H1 (cell line): ENCODE measurements around the gene MPEG1. TPM values are rescaled to one million over a fixed set of nuclear protein-coding genes. Genes with fewer than 3 reads are reported as not detected.

Experiments
- CTCF ChIA-PET: fragments of 300-600 bp; sonication (Branson Sonifier 250); formaldehyde crosslinking; loops from one replicate; lab custom pipeline; 2021; ENCODE audit not compliant: partially characterized antibody; lab: Charles Lee
- POLR2A ChIA-PET: fragments of 300-600 bp; sonication (Branson Sonifier 250); formaldehyde crosslinking; loops from one replicate; lab custom pipeline; 2021; ENCODE audit warnings: inconsistent platforms; ENCODE audit not compliant: partially characterized antibody; lab: Charles Lee
- DNase-seq, 2 experiments: peaks; one replicate each; pipeline versions ENCODE4 v3.0.0 to v3.0.0-alpha.2; 2010 to 2022; ENCODE audit warnings: low spot score in 2 of 2, low read depth in 1 of 2, mixed read lengths in 1 of 2
- FAIRE-seq: peaks from 2 replicates; lab custom pipeline; 2011; peaks lifted over from hg19 to GRCh38; lab: Jason Lieb, UNC
- H2AFZ ChIP-seq: 2 replicates; pipeline ENCODE4 v1.8.1; 2012; ENCODE audit warnings: low read length, inconsistent platforms
- H2AK5ac ChIP-seq: 2 replicates; pipeline ENCODE4 v1.6.1; 2013; ENCODE audit warnings: low read depth, low read length
- H2BK120ac ChIP-seq: replicated peaks from 2 replicates; pipeline ENCODE3; 2013; ENCODE audit warnings: low read depth, low read length, inconsistent platforms
- H2BK12ac ChIP-seq: 2 replicates; pipeline ENCODE4 v1.6.1; 2013; ENCODE audit warnings: low read depth, low read length
- H2BK15ac ChIP-seq: 2 replicates; pipeline ENCODE4 v1.6.1; 2013; ENCODE audit warnings: low read length
- H2BK20ac ChIP-seq: 2 replicates; pipeline ENCODE4 v1.6.1; 2013; ENCODE audit warnings: low read length
- H2BK5ac ChIP-seq: 2 replicates; pipeline ENCODE4 v1.6.1; 2013; ENCODE audit warnings: low read depth, low read length
- H3K14ac ChIP-seq: 2 replicates; pipeline ENCODE4 v1.6.1; 2013; ENCODE audit warnings: inconsistent platforms; ENCODE audit not compliant: insufficient read length
- H3K18ac ChIP-seq: 2 replicates; pipeline ENCODE4 v1.6.1; 2013; ENCODE audit warnings: low read length; ENCODE audit errors: extremely low read depth
- H3K23ac ChIP-seq: 2 replicates; pipeline ENCODE4 v1.6.1; 2013; ENCODE audit warnings: inconsistent platforms; ENCODE audit not compliant: insufficient read length
- H3K23me2 ChIP-seq: 2 replicates; pipeline ENCODE4 v1.6.1; 2013; ENCODE audit warnings: low read depth, low read length
- H3K27ac ChIP-seq: 2 replicates; pipeline ENCODE4 v1.6.1; 2011; ENCODE audit warnings: low read depth, low read length, inconsistent platforms
- H3K27me3 ChIP-seq, 4 experiments: replicated peaks in 1 of 4; 1 replicate in 1 of 4; 2 replicates in 3 of 4; pipeline versions ENCODE4 v1.6.1 to v1.8.1; 2011 to 2013; ENCODE audit warnings: low read length in 3 of 4, mild to moderate bottlenecking in 3 of 4, inconsistent platforms in 2 of 4, mixed read lengths in 2 of 4, moderate library complexity in 1 of 4; ENCODE audit not compliant: control insufficient read depth in 3 of 4, insufficient read depth in 3 of 4; ENCODE audit errors: extremely low read depth in 1 of 4
- H3K36me3 ChIP-seq, 4 experiments: 2 replicates each; pipeline versions ENCODE4 v1.6.1 to v1.8.1; 2011 to 2013; ENCODE audit warnings: mild to moderate bottlenecking in 4 of 4, low read length in 3 of 4, moderate library complexity in 2 of 4, control low read depth in 1 of 4, inconsistent platforms in 1 of 4; ENCODE audit not compliant: insufficient read depth in 4 of 4, control insufficient read depth in 2 of 4
- H3K4ac ChIP-seq: replicated peaks from 2 replicates; pipeline ENCODE3; 2013; ENCODE audit warnings: low read length, low read depth, mixed read lengths, inconsistent platforms; ENCODE audit not compliant: insufficient read length
- H3K4me1 ChIP-seq, 4 experiments: replicated peaks in 1 of 4; 1 replicate in 1 of 4; 2 replicates in 3 of 4; pipeline versions ENCODE4 v1.6.1 to v1.8.1; 2011 to 2013; ENCODE audit warnings: low read length in 3 of 4, inconsistent platforms in 2 of 4, mixed read lengths in 1 of 4; ENCODE audit not compliant: insufficient read depth in 4 of 4, control insufficient read depth in 3 of 4
- H3K4me2 ChIP-seq, 2 experiments: 2 replicates each; pipeline versions ENCODE4 v1.6.1 to v1.8.1; 2011 to 2013; ENCODE audit warnings: low read depth in 2 of 2, low read length in 2 of 2, control low read depth in 1 of 2, inconsistent platforms in 1 of 2, mild to moderate bottlenecking in 1 of 2; ENCODE audit not compliant: insufficient read depth in 1 of 2
- H3K4me3 ChIP-seq, 4 experiments: fragments of 200-600, 300-600 bp in 1 of 4; sonication (generic), shearing (Covaris generic), sonication (Bioruptor Twin) in 1 of 4; 2 replicates each; pipeline versions ENCODE4 v1.5.1 to v1.8.1; 2011 to 2016; ENCODE audit warnings: low read length in 4 of 4, low read depth in 3 of 4, control low read depth in 2 of 4, inconsistent platforms in 2 of 4, mild to moderate bottlenecking in 2 of 4, mixed read lengths in 1 of 4, moderate library complexity in 1 of 4; ENCODE audit not compliant: insufficient read depth in 2 of 4; ENCODE audit errors: extremely low read depth in 1 of 4
- H3K56ac ChIP-seq: replicated peaks from 2 replicates; pipeline ENCODE3; 2013; ENCODE audit warnings: low read depth, mild to moderate bottlenecking, mixed read lengths, low read length, inconsistent platforms; ENCODE audit not compliant: insufficient read length
- H3K79me1 ChIP-seq: 2 replicates; pipeline ENCODE4 v1.6.1; 2013; ENCODE audit warnings: low read depth, low read length, control low read depth
- H3K79me2 ChIP-seq, 2 experiments: 2 replicates each; pipeline versions ENCODE4 v1.6.1 to v1.8.1; 2012 to 2013; ENCODE audit warnings: low read length in 2 of 2, mild to moderate bottlenecking in 2 of 2, inconsistent platforms in 1 of 2; ENCODE audit not compliant: insufficient read depth in 2 of 2, control insufficient read depth in 1 of 2
- H3K9ac ChIP-seq, 4 experiments: replicated peaks in 1 of 4; 1 replicate in 1 of 4; 2 replicates in 3 of 4; pipeline versions ENCODE4 v1.6.1 to v1.8.1; 2011 to 2013; ENCODE audit warnings: low read depth in 3 of 4, low read length in 3 of 4, control low read depth in 2 of 4, mild to moderate bottlenecking in 2 of 4, moderate library complexity in 2 of 4, inconsistent platforms in 1 of 4; ENCODE audit errors: extremely low read depth in 1 of 4
- H3K9me3 ChIP-seq, 2 experiments: 2 replicates each; pipeline versions ENCODE4 v1.6.1 to v1.8.1; 2012 to 2013; ENCODE audit warnings: mild to moderate bottlenecking in 2 of 2, moderate library complexity in 2 of 2, control low read depth in 1 of 2, inconsistent platforms in 1 of 2, low read depth in 1 of 2, low read length in 1 of 2, mixed read lengths in 1 of 2; ENCODE audit not compliant: insufficient read depth in 2 of 2
- H4K20me1 ChIP-seq, 2 experiments: replicated peaks in 1 of 2; 2 replicates each; pipeline versions ENCODE3 to v1.8.1; 2011 to 2013; ENCODE audit warnings: inconsistent platforms in 2 of 2, low read length in 2 of 2, mild to moderate bottlenecking in 1 of 2; ENCODE audit not compliant: insufficient read depth in 2 of 2, control insufficient read depth in 1 of 2
- H4K5ac ChIP-seq: 2 replicates; pipeline ENCODE4 v1.6.1; 2013; ENCODE audit warnings: low read length, low read depth, mixed read lengths, inconsistent platforms; ENCODE audit not compliant: insufficient read length
- H4K8ac ChIP-seq: 2 replicates; pipeline ENCODE4 v1.8.0; 2013; ENCODE audit warnings: mild to moderate bottlenecking, moderate library complexity, low read length, inconsistent platforms; ENCODE audit not compliant: insufficient read depth; ENCODE audit errors: extremely low read depth
- H4K91ac ChIP-seq: replicated peaks from 2 replicates; pipeline ENCODE3; 2013; ENCODE audit warnings: low read length, mixed read lengths, inconsistent platforms; ENCODE audit not compliant: insufficient read length
- ASH2L ChIP-seq: fragments of 200-600, 300-600 bp; sonication (generic); IDR thresholded peaks from one replicate; pipeline ENCODE4 v1.7.1; 2017; ENCODE audit warnings: low read length
- BCL11A ChIP-seq, 2 experiments: IDR thresholded peaks; one replicate each; pipeline ENCODE4 v1.6.1; 2011; ENCODE audit warnings: low read depth in 2 of 2, low read length in 2 of 2, mild to moderate bottlenecking in 2 of 2
- BRCA1 ChIP-seq: IDR thresholded peaks from 2 replicates; pipeline ENCODE4 v1.6.1; 2012; ENCODE audit warnings: low read depth, low read length, improper control_type of control experiment
- FOSL1 ChIP-seq: IDR thresholded peaks from 2 replicates; pipeline ENCODE4 v1.6.1; 2011; ENCODE audit warnings: mild to moderate bottlenecking, low read depth, low read length, moderate library complexity; ENCODE audit not compliant: insufficient read depth
- RBBP5 ChIP-seq: IDR thresholded peaks from 2 replicates; pipeline ENCODE4 v1.7.1; 2012; ENCODE audit warnings: low read depth, mild to moderate bottlenecking, inconsistent platforms, low read length, moderate library complexity, borderline replicate concordance
- SP4 ChIP-seq: IDR thresholded peaks from 2 replicates; pipeline ENCODE4 v1.6.1; 2012; ENCODE audit warnings: low read length, inconsistent platforms
- WGBS, 2 experiments: shearing (Covaris generic) in 1 of 2; methylation state at CpG; one replicate each; pipeline versions ENCODE4 v1.1.6 to v1.1.7; 2013 to 2015; ENCODE audit warnings: low lambda C conversion rate in 2 of 2, mixed read lengths in 2 of 2, inconsistent platforms in 1 of 2, low coverage in 1 of 2, missing lambda C conversion rate in 1 of 2; ENCODE audit not compliant: insufficient replicate concordance in 2 of 2, insufficient coverage in 1 of 2, insufficient read length in 1 of 2; ENCODE audit errors: extremely low coverage in 1 of 2, missing lambda C conversion rate in 1 of 2; 5-methylcytosine and 5-hydroxymethylcytosine counted together
- polyA plus RNA-seq, 7 experiments: library from polyadenylated mRNA; depleted of rRNA in 3 of 7; stranded (reverse) in 5 of 7; unstranded in 2 of 7; fragments of >200 nt in 5 of 7; fragments of 200-250 nt in 2 of 7; gene quantifications; 1 replicate in 5 of 7; 2 replicates in 1 of 7; 4 replicates in 1 of 7; pipeline versions ENCODE4 v1.2.1 to v1.2.3, GENCODE V29; 2011 to 2013; ENCODE audit warnings: missing spikeins in 2 of 7, mixed read lengths in 2 of 7
- total RNA-seq: library from RNA; stranded (reverse); fragmentation: NEBNext Ultra II Directional; extraction: Animal tissue kit (Norgen Biotek cat#: 25700); gene quantifications from 2 replicates; pipeline ENCODE4 v1.2.1, GENCODE V29; 2021

The MPEG1 gene
- total and polyA plus RNA-seq, 2 of the 8 experiments (the other 6 are each of a cell fraction or from before 2014, with no cell fraction given) = not detected

DNA sequence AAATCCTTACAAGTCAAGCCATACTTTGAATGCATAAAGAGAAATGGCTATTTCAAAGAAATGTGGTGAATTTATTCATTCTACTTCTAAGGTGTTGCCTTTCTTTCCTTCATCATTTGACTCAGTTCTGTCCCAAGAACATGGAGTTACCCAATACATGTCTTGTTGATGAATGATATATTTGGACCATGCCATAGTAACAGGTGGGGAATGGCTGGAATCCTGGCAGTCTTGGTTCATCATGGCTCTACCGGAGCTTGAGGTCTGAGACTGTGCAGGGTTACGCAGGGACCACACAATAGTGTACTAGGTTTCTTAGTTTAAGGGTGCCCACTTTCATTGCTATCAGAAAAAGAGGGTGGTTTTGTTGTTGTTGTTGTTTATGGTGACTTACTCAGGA, 40.3 kb upstream of the MPEG1 start:
- Histone ChIP-seq H3K18ac (no peak overlapping the region), H3K79me2 (no peaks in the 10 kb centered on the region), H4K91ac (no peak overlapping the region), H3K79me1 (no peaks in the 10 kb centered on the region), H3K23ac (no peak overlapping the region), H2AK5ac (no peak overlapping the region), H3K9ac (no peak overlapping the region), H3K4me1 (peaks cover 0 to 3% (median 1%) of the 10 kb centered on the region in 4 experiments; a peak in 2 of 7 replicates), H3K14ac (no peak overlapping the region), H4K8ac (no peak overlapping the region), H3K4ac (no peak overlapping the region), H3K56ac (no peak overlapping the region), H2BK12ac (no peak overlapping the region), H3K27me3 (no peaks in the 10 kb centered on the region), H3K27ac (no peak overlapping the region), H2BK20ac (no peak overlapping the region), H3K4me2 (no peak overlapping the region), H4K20me1 (no peaks in the 10 kb centered on the region), H3K9me3 (no peaks in the 10 kb centered on the region), H2AFZ (no peak overlapping the region), H2BK120ac (no peak overlapping the region), H3K4me3 (no peak overlapping the region), H4K5ac (no peak overlapping the region), H3K36me3 (no peaks in the 10 kb centered on the region), H3K23me2 (no peaks in the 10 kb centered on the region), H2BK15ac (no peak overlapping the region), H2BK5ac (no peak overlapping the region)
- ChIA-PET POLR2A (no interaction called here), CTCF (no interaction called here)
- no peak for FAIRE-seq
- 88% methylated on average over 2 of the region's 2 CpGs; no CpG with 5 or more reads in 1 of the 2 experiments for WGBS, 2 experiments
- TF ChIP-seq BRCA1 (no peak), SP4 (no peak), FOSL1 (no peak), RBBP5 (no peak), BCL11A (IDR thresholded peaks at IDR 0.05; ENCODE audit: low read depth in 2 of 2, low read length in 2 of 2) (no peak), ASH2L (no peak)
- no peak for DNase-seq
